ENCODE results near the gene FOSB. TPM values are rescaled to one million over a fixed set of nuclear protein-coding genes. Genes with fewer than 3 reads are reported as not detected.

Gene FOSB
- total RNA-seq, 4 donors from 2014 or later, result 0.60 to 4.9 (median 1.8) TPM

DNA sequence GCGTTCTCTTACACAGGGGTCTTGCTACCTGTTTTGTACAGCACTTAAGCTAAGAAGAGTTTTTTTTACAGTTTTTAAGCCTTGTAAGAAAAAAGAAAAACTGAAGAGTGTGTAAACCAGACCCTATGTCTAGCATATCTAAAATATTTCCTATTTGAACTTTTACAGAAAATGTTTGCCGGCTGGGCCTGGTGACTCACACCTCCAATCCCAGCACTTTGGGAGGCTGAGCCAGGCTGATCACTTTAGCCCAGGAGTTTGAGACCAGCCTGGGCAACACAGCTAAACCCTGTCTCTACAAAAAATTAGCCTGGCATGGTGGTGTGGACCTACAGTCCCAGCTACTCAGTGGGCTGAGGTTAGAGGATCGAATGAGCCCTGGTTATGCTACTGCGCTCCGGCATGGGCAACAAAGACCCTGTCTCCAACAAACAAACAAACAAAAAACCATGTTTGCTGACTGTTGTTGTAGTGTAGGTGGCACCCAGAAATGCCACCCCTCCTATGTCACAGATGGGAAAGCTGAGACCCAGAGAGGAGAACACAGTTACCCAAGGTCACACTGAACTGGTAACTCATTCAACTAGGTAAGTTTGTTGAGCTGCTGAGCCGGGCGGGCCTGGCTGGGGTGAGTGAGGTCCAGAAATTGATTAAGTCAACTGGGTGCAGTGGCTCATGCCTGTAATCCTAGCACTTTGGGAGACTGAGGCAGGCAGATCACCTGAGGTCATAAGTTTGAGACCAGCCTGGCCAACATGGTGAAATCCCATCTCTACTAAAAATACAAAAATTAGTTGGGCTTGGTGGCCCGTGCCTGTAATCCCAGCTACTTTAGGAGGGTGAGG, 37.6 kb downstream of the FOSB start:
- H3K27ac ChIP-seq, result peak overlapping the region in 3 of 4 donors; percentile 90 to 92 (median 92)
- DNase-seq (ENCODE audit: low spot score in 2 of 2), result no peak
- H3K4me3 ChIP-seq, result no peak overlapping the region
- H3K9me3 ChIP-seq, result no peaks in the 10 kb centered on the region
- peaks cover 0 to 12% of the 10 kb centered on the region in 2 donors for H3K27me3 ChIP-seq
- TF ChIP-seq, protein P1, sequence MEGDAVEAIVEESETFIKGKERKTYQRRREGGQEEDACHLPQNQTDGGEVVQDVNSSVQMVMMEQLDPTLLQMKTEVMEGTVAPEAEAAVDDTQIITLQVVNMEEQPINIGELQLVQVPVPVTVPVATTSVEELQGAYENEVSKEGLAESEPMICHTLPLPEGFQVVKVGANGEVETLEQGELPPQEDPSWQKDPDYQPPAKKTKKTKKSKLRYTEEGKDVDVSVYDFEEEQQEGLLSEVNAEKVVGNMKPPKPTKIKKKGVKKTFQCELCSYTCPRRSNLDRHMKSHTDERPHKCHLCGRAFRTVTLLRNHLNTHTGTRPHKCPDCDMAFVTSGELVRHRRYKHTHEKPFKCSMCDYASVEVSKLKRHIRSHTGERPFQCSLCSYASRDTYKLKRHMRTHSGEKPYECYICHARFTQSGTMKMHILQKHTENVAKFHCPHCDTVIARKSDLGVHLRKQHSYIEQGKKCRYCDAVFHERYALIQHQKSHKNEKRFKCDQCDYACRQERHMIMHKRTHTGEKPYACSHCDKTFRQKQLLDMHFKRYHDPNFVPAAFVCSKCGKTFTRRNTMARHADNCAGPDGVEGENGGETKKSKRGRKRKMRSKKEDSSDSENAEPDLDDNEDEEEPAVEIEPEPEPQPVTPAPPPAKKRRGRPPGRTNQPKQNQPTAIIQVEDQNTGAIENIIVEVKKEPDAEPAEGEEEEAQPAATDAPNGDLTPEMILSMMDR (IDR thresholded peaks at IDR 0.05), result no peak
- no peak for TF ChIP-seq POLR2A (IDR thresholded peaks at IDR 0.05)
- TF ChIP-seq EP300 (IDR thresholded peaks at IDR 0.05), result no peak
- peaks cover 0 to 29% (median 12%) of the 10 kb centered on the region in 4 donors for H3K4me1 ChIP-seq
- no peaks in the 10 kb centered on the region for H3K36me3 ChIP-seq
- WGBS, 2 donors, result 74 to 78% methylated on average over 8 of the region's 8 CpGs

DNA sequence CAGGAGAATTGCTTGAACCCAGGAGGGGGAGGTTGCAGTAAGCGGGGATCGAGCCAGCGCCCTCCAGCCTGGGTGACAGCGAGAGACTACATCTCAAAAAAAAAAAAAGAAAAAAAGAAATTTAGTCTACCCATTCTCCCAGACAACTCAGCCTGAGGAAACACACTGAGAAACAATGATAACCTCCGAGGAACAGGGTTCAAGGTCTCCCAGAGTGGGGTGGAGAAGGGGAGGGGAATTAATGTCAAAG, 38.1 kb downstream of the FOSB start:
- TF ChIP-seq EP300 (IDR thresholded peaks at IDR 0.05) (no peak), POLR2A (IDR thresholded peaks at IDR 0.05) (no peak)
- TF ChIP-seq, protein P1 (IDR thresholded peaks at IDR 0.05), result no peak
- peak overlapping the region in 2 of 4 donors; percentile 81 for H3K4me3 ChIP-seq
- WGBS, 2 donors, result 54 to 61% methylated on average over 5 of the region's 5 CpGs

DNA sequence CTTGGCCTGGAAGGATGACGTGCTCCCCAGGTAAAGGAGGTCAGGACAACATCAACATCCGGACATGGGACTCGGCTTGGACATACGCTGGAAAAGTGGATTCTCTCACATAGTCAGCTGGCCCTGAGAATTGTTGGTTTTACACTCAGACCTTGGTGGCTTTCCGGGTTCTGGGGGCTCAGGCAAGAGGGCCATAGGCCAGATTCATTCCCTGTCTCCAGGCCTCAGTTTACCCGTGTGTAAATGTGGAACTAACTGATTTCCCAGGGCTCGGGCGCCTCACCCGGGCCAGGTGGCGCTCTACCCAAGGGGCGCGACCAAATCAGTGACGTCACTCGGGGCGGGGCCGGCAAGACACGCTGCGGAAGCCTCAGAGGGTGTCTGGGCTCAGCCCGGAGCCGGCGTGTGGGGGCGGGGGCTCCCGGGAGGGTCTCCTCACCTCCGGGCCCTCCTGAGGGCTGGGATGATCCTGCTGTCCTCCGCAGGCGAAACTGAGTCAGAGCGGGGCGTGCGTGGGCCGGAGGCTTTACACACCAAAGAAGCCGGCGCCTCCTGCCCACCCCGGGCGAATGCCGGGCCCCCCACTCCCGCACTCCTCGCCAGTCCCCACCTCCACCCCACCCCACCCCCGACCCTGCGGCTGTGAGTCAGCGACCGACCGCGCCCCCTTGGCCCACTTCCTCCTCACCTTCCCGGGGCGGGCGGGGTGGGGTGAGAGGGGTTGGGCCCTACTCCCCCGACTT, 38.6 kb downstream of the FOSB start:
- no peaks in the 10 kb centered on the region for H3K36me3 ChIP-seq
- 1% methylated on average over 16 to 36 of the region's 47 CpGs for WGBS, 2 donors
- peak overlapping the region; percentile 68 to 82 (median 81) for H3K4me3 ChIP-seq
- peak; percentile 88 to 92 for DNase-seq (ENCODE audit: low spot score in 2 of 2)
- H3K27me3 ChIP-seq, result peaks cover 0 to 2% of the 10 kb centered on the region in 2 donors
- peak overlapping the region; percentile 59 to 92 (median 91) for H3K27ac ChIP-seq
- TF ChIP-seq, protein P1 (IDR thresholded peaks at IDR 0.05), result peak; percentile 28 to 61 (median 42)
- TF ChIP-seq EP300 (IDR thresholded peaks at IDR 0.05) (peak; percentile 27 to 66), POLR2A (IDR thresholded peaks at IDR 0.05) (peak in 1 of 2 donors; percentile 73)
- H3K9me3 ChIP-seq, result no peaks in the 10 kb centered on the region
- H3K4me1 ChIP-seq, result peaks cover 0 to 38% (median 14%) of the 10 kb centered on the region in 4 donors

More for the DNA sequence above, 38.1 kb downstream of the FOSB start:
- peaks cover 0 to 7% of the 10 kb centered on the region in 2 donors for H3K27me3 ChIP-seq
- H3K36me3 ChIP-seq, result no peaks in the 10 kb centered on the region
- no peaks in the 10 kb centered on the region for H3K9me3 ChIP-seq
- DNase-seq (ENCODE audit: low spot score in 2 of 2), result no peak
- peaks cover 0 to 33% (median 13%) of the 10 kb centered on the region in 4 donors for H3K4me1 ChIP-seq
- peak overlapping the region in 3 of 4 donors; percentile 90 to 92 (median 92) for H3K27ac ChIP-seq

- Histone ChIP-seq H3K4me1 (peaks cover 0 to 43% (median 14%) of the 10 kb centered on the region in 4 donors), H3K36me3 (no peaks in the 10 kb centered on the region), H3K9me3 (no peaks in the 10 kb centered on the region), H3K27ac (peak within 1 kb of the TSS; percentile 63 to 92 (median 91)), H3K27me3 (no peaks in the 10 kb centered on the region), H3K4me3 (peak within 1 kb of the TSS; percentile 68 to 82 (median 81))
- 0 to 1% methylated on average over 22 to 52 of the region's 65 CpGs for WGBS, 2 donors
- TF ChIP-seq, protein P1 (IDR thresholded peaks at IDR 0.05), result peak in 2 of 5 experiments; percentile 35 to 38
- TF ChIP-seq POLR2A (IDR thresholded peaks at IDR 0.05) (peak; percentile 50 to 76), EP300 (IDR thresholded peaks at IDR 0.05) (peak; percentile 91 to 95)
- DNase-seq (ENCODE audit: low spot score in 2 of 2), result peak; percentile 66 to 88
Measured at GRCh38 chr19:45506989-45507871, 39.4 kb downstream of the FOSB start, which contains the start of gene VASP. Gene VASP (plus strand): TSS chr19:45507479. CDS start chr19:45507772, 293 bp downstream.

Measured in tibial nerve (tissue), 4 donors.